IPS DF 6.9 (cell line): ENCODE data around the gene PEPD.

Experiments used
- DNase-seq: peaks from one replicate; pipeline ENCODE4 v3.0.0-alpha.2; 2013; ENCODE audit warnings: low read depth, low spot score
- H3K27ac ChIP-seq: one replicate; pipeline ENCODE4 v1.5.1; 2013; ENCODE audit warnings: low read length, control low read depth
- H3K27me3 ChIP-seq: 2 replicates; pipeline ENCODE4 v1.6.1; 2013; ENCODE audit warnings: mild to moderate bottlenecking, low read length; ENCODE audit not compliant: control insufficient read depth, insufficient read depth
- H3K36me3 ChIP-seq: 2 replicates; pipeline ENCODE4 v1.6.1; 2013; ENCODE audit warnings: low read length; ENCODE audit not compliant: control insufficient read depth, insufficient read depth
- H3K4me1 ChIP-seq: 2 replicates; pipeline ENCODE4 v1.6.1; 2013; ENCODE audit warnings: low read length; ENCODE audit not compliant: control insufficient read depth, insufficient read depth
- H3K4me3 ChIP-seq: 2 replicates; pipeline ENCODE4 v1.5.1; 2013; ENCODE audit warnings: mild to moderate bottlenecking, low read length
- H3K9me3 ChIP-seq: 2 replicates; pipeline ENCODE4 v1.6.1; 2013; ENCODE audit warnings: low read length, inconsistent platforms; ENCODE audit not compliant: control insufficient read depth, insufficient read depth
- WGBS: extraction: QIAGEN DNeasy Blood & Tissue Kit; methylation state at CpG from one replicate; pipeline ENCODE4 v1.1.7; 2013; ENCODE audit warnings: mixed read lengths, missing lambda C conversion rate; ENCODE audit not compliant: insufficient read length, insufficient coverage; 5-methylcytosine and 5-hydroxymethylcytosine counted together

Gene PEPD

GRCh38 chr19:33357556-33357955, 164.0 kb downstream of the PEPD start:
- no peak overlapping the region for H3K27ac ChIP-seq
- no peaks in the 10 kb centered on the region for H3K27me3 ChIP-seq
- no peak overlapping the region for H3K4me3 ChIP-seq
- WGBS: no CpG with 5 or more reads among the region's 1 CpG
- H3K4me1 ChIP-seq: no peaks in the 10 kb centered on the region
- H3K9me3 ChIP-seq: no peaks in the 10 kb centered on the region
- no peak for DNase-seq
- no peaks in the 10 kb centered on the region for H3K36me3 ChIP-seq

- no peaks in the 10 kb centered on the region for H3K27me3 ChIP-seq
- no peaks in the 10 kb centered on the region for H3K4me1 ChIP-seq
- DNase-seq: no peak
- H3K36me3 ChIP-seq: no peaks in the 10 kb centered on the region
- WGBS: no CpG with 5 or more reads among the region's 2 CpGs
- no peak overlapping the region for H3K27ac ChIP-seq
- H3K4me3 ChIP-seq: no peak overlapping the region
- H3K9me3 ChIP-seq: no peaks in the 10 kb centered on the region
These were observed 166.1 kb downstream of the PEPD start for GRCh38 chr19:33355535-33355934.

GRCh38 chr19:33350538-33351309, 170.9 kb downstream of the PEPD start:
- Histone ChIP-seq H3K27ac (no peak overlapping the region), H3K9me3 (no peaks in the 10 kb centered on the region), H3K36me3 (no peaks in the 10 kb centered on the region), H3K4me1 (no peaks in the 10 kb centered on the region), H3K27me3 (no peaks in the 10 kb centered on the region), H3K4me3 (no peak overlapping the region)
- no peak for DNase-seq
- no CpG with 5 or more reads among the region's 12 CpGs for WGBS

GRCh38 chr19:33349319-33350289, 172.0 kb downstream of the PEPD start:
- H3K4me3 ChIP-seq: no peak overlapping the region
- no CpG with 5 or more reads among the region's 12 CpGs for WGBS
- no peak overlapping the region for H3K27ac ChIP-seq
- no peaks in the 10 kb centered on the region for H3K27me3 ChIP-seq
- no peaks in the 10 kb centered on the region for H3K4me1 ChIP-seq
- no peaks in the 10 kb centered on the region for H3K36me3 ChIP-seq
- no peak for DNase-seq
- H3K9me3 ChIP-seq: no peaks in the 10 kb centered on the region

- H3K9me3 ChIP-seq: no peaks in the 10 kb centered on the region
- no peaks in the 10 kb centered on the region; the same call in 1 of the 2 replicates for H3K4me1 ChIP-seq
- H3K27me3 ChIP-seq: no peaks in the 10 kb centered on the region
- H3K36me3 ChIP-seq: no peaks in the 10 kb centered on the region
- no CpG with 5 or more reads among the region's 12 CpGs for WGBS
- H3K27ac ChIP-seq: no peak overlapping the region
- no peak overlapping the region for H3K4me3 ChIP-seq
- DNase-seq: no peak
These were observed 173.1 kb downstream of the PEPD start for GRCh38 chr19:33348301-33349010.

GRCh38 chr19:33347300-33347699, 174.3 kb downstream of the PEPD start:
- no CpG with 5 or more reads among the region's 10 CpGs for WGBS

GRCh38 chr19:33346665-33347064, 174.9 kb downstream of the PEPD start:
- DNase-seq: no peak
- H3K9me3 ChIP-seq: no peaks in the 10 kb centered on the region
- H3K4me1 ChIP-seq: no peaks in the 10 kb centered on the region; the same call in 1 of the 2 replicates
- H3K27ac ChIP-seq: no peak overlapping the region
- no peak overlapping the region for H3K4me3 ChIP-seq
- no peaks in the 10 kb centered on the region for H3K36me3 ChIP-seq
- no peaks in the 10 kb centered on the region for H3K27me3 ChIP-seq

More at GRCh38 chr19:33347300-33347699, 174.3 kb downstream of the PEPD start:
- H3K9me3 ChIP-seq: no peaks in the 10 kb centered on the region
- H3K4me1 ChIP-seq: no peaks in the 10 kb centered on the region; the same call in 1 of the 2 replicates
- no peaks in the 10 kb centered on the region for H3K36me3 ChIP-seq
- no peak overlapping the region for H3K4me3 ChIP-seq
- no peak for DNase-seq
- no peaks in the 10 kb centered on the region for H3K27me3 ChIP-seq
- no peak overlapping the region for H3K27ac ChIP-seq

- Histone ChIP-seq H3K4me3 (no peak overlapping the region), H3K36me3 (no peaks in the 10 kb centered on the region), H3K4me1 (no peaks in the 10 kb centered on the region; the same call in 1 of the 2 replicates), H3K27me3 (no peaks in the 10 kb centered on the region), H3K9me3 (no peaks in the 10 kb centered on the region), H3K27ac (no peak overlapping the region)
- WGBS: 100% methylated on average over 2 of the region's 6 CpGs
- no peak for DNase-seq
These were observed 176.4 kb downstream of the PEPD start for GRCh38 chr19:33345163-33345562.

GRCh38 chr19:33344573-33344925, 177.0 kb downstream of the PEPD start:
- H3K27me3 ChIP-seq: no peaks in the 10 kb centered on the region
- no peaks in the 10 kb centered on the region; the same call in 1 of the 2 replicates for H3K4me1 ChIP-seq
- WGBS: no CpG with 5 or more reads among the region's 4 CpGs
- no peak for DNase-seq
- H3K4me3 ChIP-seq: no peak overlapping the region
- no peak overlapping the region for H3K27ac ChIP-seq
- H3K36me3 ChIP-seq: no peaks in the 10 kb centered on the region
- no peaks in the 10 kb centered on the region for H3K9me3 ChIP-seq
